ENCODE data around the gene FRMD4B. TPM values are rescaled to one million over a fixed set of nuclear protein-coding genes. Genes with fewer than 3 reads are reported as not detected.
A peak's percentile ranks its signal among the peaks of the same experiment; 100 is the strongest.

Gene FRMD4B
- total and polyA plus RNA-seq, 4 donors, result 16.6 to 96.4 (median 39.0) TPM

- TF ChIP-seq, protein P1, sequence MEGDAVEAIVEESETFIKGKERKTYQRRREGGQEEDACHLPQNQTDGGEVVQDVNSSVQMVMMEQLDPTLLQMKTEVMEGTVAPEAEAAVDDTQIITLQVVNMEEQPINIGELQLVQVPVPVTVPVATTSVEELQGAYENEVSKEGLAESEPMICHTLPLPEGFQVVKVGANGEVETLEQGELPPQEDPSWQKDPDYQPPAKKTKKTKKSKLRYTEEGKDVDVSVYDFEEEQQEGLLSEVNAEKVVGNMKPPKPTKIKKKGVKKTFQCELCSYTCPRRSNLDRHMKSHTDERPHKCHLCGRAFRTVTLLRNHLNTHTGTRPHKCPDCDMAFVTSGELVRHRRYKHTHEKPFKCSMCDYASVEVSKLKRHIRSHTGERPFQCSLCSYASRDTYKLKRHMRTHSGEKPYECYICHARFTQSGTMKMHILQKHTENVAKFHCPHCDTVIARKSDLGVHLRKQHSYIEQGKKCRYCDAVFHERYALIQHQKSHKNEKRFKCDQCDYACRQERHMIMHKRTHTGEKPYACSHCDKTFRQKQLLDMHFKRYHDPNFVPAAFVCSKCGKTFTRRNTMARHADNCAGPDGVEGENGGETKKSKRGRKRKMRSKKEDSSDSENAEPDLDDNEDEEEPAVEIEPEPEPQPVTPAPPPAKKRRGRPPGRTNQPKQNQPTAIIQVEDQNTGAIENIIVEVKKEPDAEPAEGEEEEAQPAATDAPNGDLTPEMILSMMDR (IDR thresholded peaks at IDR 0.05; ENCODE audit: control extremely low read depth, extremely low read depth), result no peak
- 81 to 85% methylated on average over 6 of the region's 6 CpGs for WGBS, 2 donors
- Histone ChIP-seq H3K4me1 (ENCODE audit: control insufficient read depth in 5 of 5, insufficient read depth in 5 of 5, low read length in 5 of 5) (peaks cover 0 to 8% (median 5%) of the 10 kb centered on the region in 5 donors), H3K9me3 (ENCODE audit: control insufficient read depth in 4 of 4, insufficient read depth in 3 of 4, low read length in 3 of 4) (no peaks in the 10 kb centered on the region), H3K27me3 (ENCODE audit: control insufficient read depth in 3 of 3, insufficient read depth in 3 of 3, low read length in 2 of 3) (no peaks in the 10 kb centered on the region), H3K9ac (ENCODE audit: insufficient read depth in 1 of 2, low read length in 2 of 2) (no peak overlapping the region), H3K4me3 (no peak overlapping the region), H3K27ac (ENCODE audit: low read depth in 1 of 2, low read length in 1 of 2) (peak overlapping the region in 1 of 2 donors; percentile 70), H3K36me3 (ENCODE audit: control insufficient read depth in 4 of 4, insufficient read depth in 4 of 4, low read length in 4 of 4) (no peaks in the 10 kb centered on the region)
- DNase-seq (no peak), ATAC-seq (ENCODE audit: insufficient read depth, low FRiP score) (no peak)
Observed at GRCh38 chr3:69121513-69121912, 264.4 kb downstream of the FRMD4B start.

- H3K4me3 ChIP-seq, result no peak overlapping the region
- TF ChIP-seq, protein P1 (IDR thresholded peaks at IDR 0.05; ENCODE audit: control extremely low read depth, extremely low read depth), result peak; percentile 71
- DNase-seq (peak; percentile 68 to 84 (median 77)), ATAC-seq (ENCODE audit: insufficient read depth, low FRiP score) (peak; percentile 72)
- no peaks in the 10 kb centered on the region for H3K27me3 ChIP-seq (ENCODE audit: control insufficient read depth in 3 of 3, insufficient read depth in 3 of 3, low read length in 2 of 3)
- H3K4me1 ChIP-seq (ENCODE audit: control insufficient read depth in 5 of 5, insufficient read depth in 5 of 5, low read length in 5 of 5), result peaks cover 0 to 8% (median 5%) of the 10 kb centered on the region in 5 donors
- H3K9ac ChIP-seq (ENCODE audit: insufficient read depth in 1 of 2, low read length in 2 of 2), result no peak overlapping the region
- no peaks in the 10 kb centered on the region for H3K9me3 ChIP-seq (ENCODE audit: control insufficient read depth in 4 of 4, insufficient read depth in 3 of 4, low read length in 3 of 4)
- 2 to 3% methylated on average over 1 of the region's 1 CpG for WGBS, 2 donors
- no peaks in the 10 kb centered on the region for H3K36me3 ChIP-seq (ENCODE audit: control insufficient read depth in 4 of 4, insufficient read depth in 4 of 4, low read length in 4 of 4)
- peak overlapping the region in 1 of 2 donors; percentile 70 for H3K27ac ChIP-seq (ENCODE audit: low read depth in 1 of 2, low read length in 1 of 2)
Observed at GRCh38 chr3:69120879-69121464, 264.9 kb downstream of the FRMD4B start.
